ENCODE data around the gene SCML1.

DNA sequence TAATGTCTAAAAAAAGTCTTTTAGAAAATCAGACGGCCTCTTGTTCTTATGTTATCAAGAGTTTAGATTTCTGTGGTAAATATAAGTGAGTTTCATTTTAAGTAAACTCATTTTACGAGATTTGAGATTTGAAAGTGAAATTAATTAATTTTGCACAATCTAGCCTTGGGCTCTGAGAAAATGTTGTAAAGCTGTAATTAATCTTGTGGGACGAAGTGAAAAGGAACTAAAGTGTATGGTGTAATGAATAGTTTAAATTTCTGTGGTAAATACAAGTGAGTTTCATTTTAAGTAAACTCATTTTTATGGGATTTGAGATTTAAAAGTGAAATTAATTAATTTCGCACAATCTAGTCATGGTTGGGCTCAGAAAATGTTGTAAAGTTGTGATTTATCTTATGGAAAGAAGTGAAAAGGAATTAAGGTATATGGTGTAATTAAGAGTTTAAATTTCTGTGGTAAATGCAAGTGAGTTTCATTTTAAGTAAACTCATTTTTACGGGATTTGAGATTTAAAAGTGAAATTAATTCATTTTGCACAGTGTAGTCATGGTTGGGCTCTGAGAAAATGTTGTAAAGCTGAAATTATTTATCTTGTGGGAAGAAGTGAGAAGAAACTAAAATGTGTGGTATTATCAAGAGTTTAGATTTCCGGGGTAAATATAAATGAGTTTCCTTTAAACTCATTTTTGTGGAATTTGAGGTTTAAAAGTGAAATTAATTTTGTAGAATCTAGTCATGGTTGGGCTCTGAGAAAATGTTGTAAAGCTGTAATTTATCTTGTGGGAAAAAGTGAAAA is 1.6 kb downstream of the SCML1 start:
- TF ChIP-seq EZH2 (IDR thresholded peaks at IDR 0.05; ENCODE audit: low read depth, low read length, severe bottlenecking) = no peak
- TF ChIP-seq, protein P1, sequence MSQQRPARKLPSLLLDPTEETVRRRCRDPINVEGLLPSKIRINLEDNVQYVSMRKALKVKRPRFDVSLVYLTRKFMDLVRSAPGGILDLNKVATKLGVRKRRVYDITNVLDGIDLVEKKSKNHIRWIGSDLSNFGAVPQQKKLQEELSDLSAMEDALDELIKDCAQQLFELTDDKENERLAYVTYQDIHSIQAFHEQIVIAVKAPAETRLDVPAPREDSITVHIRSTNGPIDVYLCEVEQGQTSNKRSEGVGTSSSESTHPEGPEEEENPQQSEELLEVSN (IDR thresholded peaks at IDR 0.05) = no peak
